ENCODE measurements around the gene GPC2.

The GPC2 gene

GRCh38 chr7:100171087-100171681, 6.0 kb downstream of the GPC2 start:
- DNase-seq (ENCODE audit: low read depth in 4 of 4, low spot score in 1 of 4) = no peak

- no peak for DNase-seq (ENCODE audit: low read depth in 4 of 4, low spot score in 1 of 4)
Observed at GRCh38 chr7:100170101-100170897, 6.9 kb downstream of the GPC2 start.

GRCh38 chr7:100169147-100169850, 7.9 kb downstream of the GPC2 start:
- DNase-seq (ENCODE audit: low read depth in 4 of 4, low spot score in 1 of 4) = no peak

- no peak for DNase-seq (ENCODE audit: low read depth in 4 of 4, low spot score in 1 of 4)
Observed at GRCh38 chr7:100167912-100168323, 9.3 kb downstream of the GPC2 start.

- DNase-seq (ENCODE audit: low read depth in 4 of 4, low spot score in 1 of 4) = no peak
Observed at GRCh38 chr7:100166970-100167911, 9.9 kb downstream of the GPC2 start.

- no peak for DNase-seq (ENCODE audit: low read depth in 4 of 4, low spot score in 1 of 4)
Observed at GRCh38 chr7:100166317-100166940, 10.8 kb downstream of the GPC2 start.

- DNase-seq (ENCODE audit: low read depth in 4 of 4, low spot score in 1 of 4) = no peak
Observed at GRCh38 chr7:100163871-100164270, 13.3 kb downstream of the GPC2 start.

GRCh38 chr7:100163006-100163531, 14.1 kb downstream of the GPC2 start:
- DNase-seq (ENCODE audit: low read depth in 4 of 4, low spot score in 1 of 4) = no peak

- no peak for DNase-seq (ENCODE audit: low read depth in 4 of 4, low spot score in 1 of 4)
Observed at GRCh38 chr7:100160067-100160466, 17.1 kb downstream of the GPC2 start.

- DNase-seq (ENCODE audit: low read depth in 4 of 4, low spot score in 1 of 4) = no peak
Observed at GRCh38 chr7:100159099-100159623, 18.0 kb downstream of the GPC2 start.

GRCh38 chr7:100158229-100159098, 18.7 kb downstream of the GPC2 start, which contains the start of gene TRAPPC14:
Gene TRAPPC14, minus strand, starts transcription at chr7:100158723. Its CDS starts 224 bp downstream, at chr7:100158499.
- peak; percentile 82 to 97 (median 90) for DNase-seq (ENCODE audit: low read depth in 4 of 4, low spot score in 1 of 4)

- DNase-seq (ENCODE audit: low read depth in 4 of 4, low spot score in 1 of 4) = no peak
Observed at GRCh38 chr7:100157334-100158228, 19.6 kb downstream of the GPC2 start.

GRCh38 chr7:100157069-100157333, 20.2 kb downstream of the GPC2 start:
- no peak for DNase-seq (ENCODE audit: low read depth in 4 of 4, low spot score in 1 of 4)

- DNase-seq (ENCODE audit: low read depth in 4 of 4, low spot score in 1 of 4) = no peak
Observed at GRCh38 chr7:100156331-100157068, 20.7 kb downstream of the GPC2 start.

GRCh38 chr7:100155553-100156317, 21.4 kb downstream of the GPC2 start:
- no peak for DNase-seq (ENCODE audit: low read depth in 4 of 4, low spot score in 1 of 4)

GRCh38 chr7:100154651-100155491, 22.3 kb downstream of the GPC2 start:
- DNase-seq (ENCODE audit: low read depth in 4 of 4, low spot score in 1 of 4) = no peak
